ENCODE data around the gene MRPS16.

GRCh38 chr10:73226663-73227062 lies 25.8 kb downstream of the MRPS16 start:
- TF ChIP-seq EZH2 (IDR thresholded peaks at IDR 0.05) (no peak), POLR2AphosphoS5 (IDR thresholded peaks at IDR 0.05; ENCODE audit: borderline replicate concordance, low read depth, low read length) (no peak)
